GM21619 (cell line): ENCODE measurements around the gene ZNF554.
"Not testable (repeated sequence)": the region's sequence is repeated elsewhere in the genome, so short reads cannot be mapped to it uniquely, and the experiment has no call there.

Experiments
- ATAC-seq: cut with Tn5 transposase; IDR thresholded peaks from one replicate; pipeline ENCODE4 v1.9.1; 2021; ENCODE audit not compliant: unreplicated experiment

The ZNF554 gene

GRCh38 chr19:2790557-2791271, 29.0 kb upstream of the ZNF554 start:
- no peak for ATAC-seq

GRCh38 chr19:2791440-2791839, 28.2 kb upstream of the ZNF554 start:
- ATAC-seq: no peak

- no peak for ATAC-seq
Measured at GRCh38 chr19:2791876-2792275, 27.8 kb upstream of the ZNF554 start.

GRCh38 chr19:2792666-2793065, 27.0 kb upstream of the ZNF554 start:
- ATAC-seq: not testable (repeated sequence)

- ATAC-seq: no peak
Measured at GRCh38 chr19:2793126-2793525, 26.5 kb upstream of the ZNF554 start.

- no peak for ATAC-seq
Measured at GRCh38 chr19:2793577-2793976, 26.1 kb upstream of the ZNF554 start.

- no peak for ATAC-seq
Measured at GRCh38 chr19:2795827-2796658, 23.6 kb upstream of the ZNF554 start.

GRCh38 chr19:2796659-2797266, 22.9 kb upstream of the ZNF554 start:
- no peak for ATAC-seq

GRCh38 chr19:2797280-2797679, 22.4 kb upstream of the ZNF554 start:
- ATAC-seq: no peak

GRCh38 chr19:2798158-2798685, 21.4 kb upstream of the ZNF554 start:
- no peak for ATAC-seq

GRCh38 chr19:2798733-2799132, 20.9 kb upstream of the ZNF554 start:
- ATAC-seq: no peak

- ATAC-seq: no peak
Measured at GRCh38 chr19:2799273-2800020, 20.2 kb upstream of the ZNF554 start.

GRCh38 chr19:2800506-2800905, 19.2 kb upstream of the ZNF554 start:
- ATAC-seq: no peak

- ATAC-seq: no peak
Measured at GRCh38 chr19:2802826-2803225, 16.8 kb upstream of the ZNF554 start.

GRCh38 chr19:2803486-2804155, 16.0 kb upstream of the ZNF554 start:
- no peak for ATAC-seq

GRCh38 chr19:2804156-2805004, 15.3 kb upstream of the ZNF554 start:
- no peak for ATAC-seq

GRCh38 chr19:2805261-2805900, 14.3 kb upstream of the ZNF554 start:
- ATAC-seq: no peak

- no peak for ATAC-seq
Measured at GRCh38 chr19:2805991-2806649, 13.5 kb upstream of the ZNF554 start.
